GM19397 (cell line): Measurements from ENCODE around the gene ADGRA1.
"Not testable (repeated sequence)": the region's sequence is repeated elsewhere in the genome, so short reads cannot be mapped to it uniquely, and the experiment has no call there.

Experiments used
- ATAC-seq: cut with Tn5 transposase; IDR thresholded peaks from one replicate; pipeline ENCODE4 v1.9.1; 2021; ENCODE audit warnings: mild to moderate bottlenecking, moderate library complexity; ENCODE audit not compliant: unreplicated experiment

Gene ADGRA1

DNA sequence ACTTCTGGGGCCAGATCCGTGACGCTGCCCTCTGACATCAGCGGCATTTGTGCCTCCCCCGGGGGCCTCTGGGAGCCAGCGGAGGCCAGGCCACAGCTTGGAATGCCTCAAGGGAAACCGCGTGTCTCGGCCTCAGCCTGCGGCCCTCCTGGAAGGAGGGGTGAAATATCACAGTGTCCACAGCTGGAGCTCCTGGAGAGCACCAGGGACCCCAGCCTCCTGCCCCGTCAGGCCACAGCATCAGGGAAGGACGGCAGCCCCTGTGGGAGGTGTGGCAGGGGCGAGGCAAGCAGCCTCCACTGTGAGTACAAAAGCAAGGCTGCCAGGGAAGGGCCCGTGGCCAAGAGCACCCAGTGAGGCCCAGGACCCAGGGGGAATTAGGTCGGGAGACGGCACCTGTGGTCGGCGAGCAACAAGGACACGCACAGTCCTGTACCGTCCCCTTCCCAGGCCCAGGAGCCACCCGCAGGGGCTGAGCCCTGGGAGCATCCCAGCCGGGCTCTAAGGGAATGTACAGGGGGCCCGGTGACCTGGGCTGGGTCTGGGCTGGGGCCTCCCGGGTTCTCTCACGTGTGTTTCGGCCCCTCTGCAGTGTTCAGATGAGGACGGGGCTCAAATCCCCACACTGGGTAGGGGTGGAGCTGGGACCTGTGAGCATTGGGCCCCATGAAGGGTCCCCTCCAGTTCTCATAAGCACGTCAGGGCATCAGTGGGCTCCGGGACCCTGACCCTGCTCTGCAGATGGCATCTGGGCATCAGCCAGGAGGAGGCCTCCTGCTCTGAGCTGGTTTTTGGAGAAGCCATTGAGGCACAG, 53.6 kb downstream of the ADGRA1 start:
- ATAC-seq = no peak

- no peak for ATAC-seq
Measured at GRCh38 chr10:133141958-133142340, 54.2 kb downstream of the ADGRA1 start.

DNA sequence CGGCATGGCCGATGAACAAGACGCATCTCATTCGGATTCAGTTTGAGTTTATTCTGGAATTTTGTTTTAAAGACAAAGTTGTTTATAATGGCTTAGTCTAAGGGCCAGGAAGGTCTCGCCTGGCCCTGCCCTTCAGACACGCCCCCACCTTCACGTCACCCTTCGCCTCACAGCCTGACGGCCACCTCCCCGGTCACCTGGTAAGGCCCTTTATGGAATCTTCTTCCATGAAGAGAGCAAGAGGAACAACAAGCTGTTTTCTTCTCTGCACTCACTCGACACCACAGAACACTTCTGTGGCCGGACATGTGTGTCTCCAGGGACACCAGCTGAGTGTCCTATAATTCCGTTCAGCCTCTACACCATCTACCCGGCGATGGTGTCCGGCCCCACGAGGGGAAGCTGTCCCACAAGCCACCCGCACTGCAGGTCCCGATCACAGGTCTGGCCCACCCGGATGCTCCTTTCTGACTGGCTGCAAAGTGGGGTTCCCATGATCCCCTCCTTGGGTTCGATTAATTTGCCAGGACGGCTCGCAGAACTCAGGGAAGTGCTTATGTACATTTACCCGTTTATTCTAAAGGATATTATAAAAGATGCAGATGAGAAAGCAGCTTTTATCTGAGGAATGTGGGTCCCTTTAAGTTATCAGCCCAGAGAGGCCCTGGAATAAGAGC, 54.9 kb downstream of the ADGRA1 start:
- no peak for ATAC-seq

- ATAC-seq = no peak
Measured at GRCh38 chr10:133143200-133143533, 55.4 kb downstream of the ADGRA1 start.

- ATAC-seq = no peak
Measured at GRCh38 chr10:133143546-133143945, 55.8 kb downstream of the ADGRA1 start.

GRCh38 chr10:133144771-133145170, 57.0 kb downstream of the ADGRA1 start:
- no peak for ATAC-seq

- no peak for ATAC-seq
Measured at GRCh38 chr10:133150226-133150625, 62.5 kb downstream of the ADGRA1 start.

DNA sequence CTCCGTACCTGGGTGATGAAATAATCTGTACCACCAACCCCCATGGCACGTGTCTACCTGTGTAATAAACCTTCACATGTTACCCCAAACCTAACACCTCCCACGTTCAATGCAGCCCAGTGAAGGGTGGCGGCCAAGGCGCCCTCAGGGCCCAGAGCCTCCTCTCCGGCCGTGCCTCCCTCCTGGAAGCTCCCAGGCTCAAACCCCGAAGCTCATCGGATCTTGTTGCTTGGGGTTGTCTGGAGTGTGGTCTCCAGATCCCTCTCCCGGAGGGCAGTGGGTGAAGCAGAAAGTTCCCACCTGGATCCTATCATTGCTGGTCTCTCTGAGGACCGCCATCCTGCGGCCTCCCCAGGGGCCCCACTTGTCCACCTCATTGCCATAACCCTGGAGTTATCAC, 62.9 kb downstream of the ADGRA1 start:
- ATAC-seq = no peak

DNA sequence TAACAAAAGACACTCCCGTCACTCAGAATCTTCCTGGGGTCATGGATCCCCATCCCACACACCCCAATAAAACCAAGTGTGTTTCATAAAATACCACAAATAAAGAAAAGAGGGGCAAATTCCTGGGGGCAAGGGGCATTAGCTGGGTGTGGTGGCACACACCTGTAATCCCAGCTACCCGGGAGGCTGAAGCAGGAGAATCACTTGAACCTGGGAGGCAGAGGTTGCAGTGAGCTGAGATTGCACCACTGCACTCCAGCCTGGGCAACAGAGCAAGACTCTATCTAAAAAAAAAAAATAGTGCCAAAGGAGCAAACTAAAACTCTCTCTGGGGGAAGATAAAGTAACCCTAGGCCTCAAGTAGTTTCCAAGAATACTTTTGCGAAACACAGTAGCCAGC, 63.3 kb downstream of the ADGRA1 start:
- ATAC-seq = not testable (repeated sequence)

- no peak for ATAC-seq
Measured at GRCh38 chr10:133151543-133151972, 63.8 kb downstream of the ADGRA1 start.

GRCh38 chr10:133154411-133154810, 66.7 kb downstream of the ADGRA1 start:
- no peak for ATAC-seq

DNA sequence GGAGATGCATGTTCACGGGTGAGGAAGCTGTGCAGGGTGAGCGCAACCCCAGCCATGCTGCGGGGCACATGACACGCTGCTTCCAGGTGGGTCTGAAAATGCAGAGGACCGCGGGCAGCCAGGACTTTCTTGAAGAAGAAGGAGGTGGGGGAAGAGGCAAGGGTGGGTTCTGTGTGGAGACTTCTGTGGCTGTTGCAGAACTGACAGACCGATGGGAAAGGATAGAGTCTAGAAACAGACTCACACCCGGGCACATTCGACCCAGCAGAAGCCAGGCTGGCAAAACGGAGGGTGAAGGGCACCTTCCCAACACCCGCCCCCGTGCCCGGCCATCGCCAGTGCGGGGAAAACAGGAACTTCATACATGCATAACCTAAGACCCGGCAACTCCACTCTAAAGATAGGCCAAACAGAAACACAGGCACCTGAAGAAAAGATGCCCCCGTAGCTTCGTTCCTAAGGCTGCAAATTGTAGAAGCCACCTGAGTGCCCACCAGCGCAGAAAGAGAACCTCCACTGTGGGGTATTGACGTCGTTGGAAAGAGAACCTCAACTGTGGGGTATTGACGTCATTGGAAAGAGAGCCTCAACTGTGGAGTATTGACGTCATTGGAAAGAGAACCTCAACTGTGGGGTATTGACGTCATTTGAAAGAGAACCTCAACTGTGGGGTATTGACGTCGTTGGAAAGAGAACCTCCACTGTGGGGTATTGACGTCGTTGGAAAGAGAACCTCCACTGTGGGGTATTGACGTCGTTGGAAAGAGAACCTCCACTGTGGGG, 67.5 kb downstream of the ADGRA1 start:
- no peak for ATAC-seq

GRCh38 chr10:133156674-133157579, 69.2 kb downstream of the ADGRA1 start:
- no peak for ATAC-seq

DNA sequence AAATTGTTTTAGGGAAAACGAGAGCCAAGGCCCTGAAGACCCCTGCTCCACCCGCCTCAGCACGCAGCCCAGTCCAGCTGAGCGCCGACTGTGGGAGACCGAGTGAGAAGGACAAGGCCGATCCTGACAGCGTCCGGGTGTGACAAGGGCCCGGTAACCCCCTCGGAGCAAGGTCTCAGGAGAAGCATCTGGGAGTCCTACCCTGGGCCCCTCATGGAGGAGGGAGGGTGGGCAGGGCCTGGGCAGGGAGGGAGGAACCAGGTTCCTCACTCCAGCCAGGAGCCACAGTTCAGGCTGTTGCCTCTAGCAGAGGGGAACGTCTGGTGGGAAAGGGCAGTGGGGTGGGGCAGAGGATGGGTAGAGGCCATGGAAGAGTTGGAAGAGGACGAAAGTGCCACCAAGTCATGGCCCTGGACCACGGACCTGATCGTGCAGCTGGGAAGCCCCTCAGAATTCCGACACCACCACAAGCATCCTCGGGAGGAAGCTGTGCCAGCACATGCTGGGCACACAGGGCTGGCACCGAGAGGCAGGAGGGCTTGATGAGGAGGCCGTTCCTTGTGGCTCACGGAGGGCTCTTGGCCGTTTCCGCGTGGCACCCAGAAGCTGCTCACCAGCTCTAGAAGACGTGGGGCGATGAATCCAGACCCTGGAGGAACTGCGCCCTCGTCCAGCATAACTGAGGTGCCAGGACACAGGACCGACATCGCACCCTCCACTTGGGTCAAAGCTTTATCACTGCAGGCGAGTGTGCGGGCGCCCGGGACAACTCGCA, 70.1 kb downstream of the ADGRA1 start:
- no peak for ATAC-seq

GRCh38 chr10:133158437-133158755, 70.7 kb downstream of the ADGRA1 start:
- no peak for ATAC-seq

DNA sequence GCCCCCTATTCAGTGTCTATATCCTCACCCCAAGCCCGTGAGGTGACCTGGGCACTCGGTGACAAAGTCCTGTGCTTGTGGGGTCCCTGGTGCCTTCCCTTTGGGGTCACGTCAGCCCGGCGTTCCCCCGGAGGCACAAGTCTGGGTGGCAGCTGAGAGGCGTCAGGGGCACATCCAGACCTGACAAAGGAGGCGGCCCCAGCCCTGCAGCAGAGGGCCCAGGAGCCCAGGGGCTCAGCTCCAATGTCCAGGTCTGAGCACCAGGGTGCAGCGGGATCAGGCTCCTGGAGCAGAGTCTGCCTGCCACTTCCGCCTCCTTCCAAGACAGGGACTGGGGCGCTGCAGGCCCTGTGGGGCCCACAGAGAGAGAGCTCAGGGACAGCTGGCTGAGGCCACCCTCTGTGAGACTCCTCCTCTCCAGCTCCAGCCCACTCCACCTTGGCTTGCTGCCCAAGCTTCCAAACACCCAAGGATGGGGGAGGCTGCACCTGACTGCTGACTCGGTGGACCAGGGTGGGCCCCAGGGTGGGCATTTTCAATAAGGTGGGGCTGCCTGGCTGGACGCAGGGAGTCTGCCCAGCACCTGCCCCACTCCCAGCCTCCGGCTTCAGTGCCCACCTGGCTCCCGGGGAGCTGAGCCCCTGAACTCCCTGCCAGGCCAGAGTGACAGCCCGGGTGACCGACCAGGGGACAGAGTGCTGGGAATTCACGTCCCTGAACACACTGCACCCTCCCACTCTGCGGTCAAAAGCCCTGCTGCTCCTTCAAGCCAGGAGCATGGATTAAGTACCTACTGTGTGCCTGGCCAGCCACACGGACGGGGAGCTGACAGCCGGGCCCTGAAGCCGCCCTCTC, 71.3 kb downstream of the ADGRA1 start:
- ATAC-seq = no peak

DNA sequence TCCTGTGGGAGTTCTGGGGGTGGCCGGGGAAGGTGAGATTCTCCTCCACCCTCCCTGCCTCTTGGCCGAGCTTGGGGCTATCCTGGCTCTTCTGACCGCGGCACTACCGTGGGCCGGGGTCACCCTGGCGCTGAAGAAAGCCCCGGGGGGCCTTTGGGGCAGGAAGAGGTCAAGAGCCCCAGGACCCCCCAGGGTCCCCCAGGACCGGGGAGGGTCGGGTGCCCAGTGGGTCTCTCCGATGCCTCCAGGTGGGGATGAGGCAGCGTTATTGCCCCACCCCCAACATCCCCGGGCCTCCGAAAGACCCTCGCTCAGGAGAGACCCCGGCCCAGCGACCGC, 71.9 kb downstream of the ADGRA1 start:
- no peak for ATAC-seq

- no peak for ATAC-seq
Measured at GRCh38 chr10:133159950-133160825, 72.5 kb downstream of the ADGRA1 start, which contains the start of gene KNDC1. TSS of gene KNDC1 (plus strand) at chr10:133160219. CDS start at chr10:133160468, 249 bp downstream.
